NCI-H187 (cell line): ENCODE results near the gene RIPOR2.
"Not testable (repeated sequence)": the region's sequence is repeated elsewhere in the genome, so short reads cannot be mapped to it uniquely, and the experiment has no call there.

ENCODE experiments used
- DNase-seq, 2 experiments: peaks; one replicate each; lab custom pipeline; 2025; lab: John Stamatoyannopoulos, UW

Gene RIPOR2

DNA sequence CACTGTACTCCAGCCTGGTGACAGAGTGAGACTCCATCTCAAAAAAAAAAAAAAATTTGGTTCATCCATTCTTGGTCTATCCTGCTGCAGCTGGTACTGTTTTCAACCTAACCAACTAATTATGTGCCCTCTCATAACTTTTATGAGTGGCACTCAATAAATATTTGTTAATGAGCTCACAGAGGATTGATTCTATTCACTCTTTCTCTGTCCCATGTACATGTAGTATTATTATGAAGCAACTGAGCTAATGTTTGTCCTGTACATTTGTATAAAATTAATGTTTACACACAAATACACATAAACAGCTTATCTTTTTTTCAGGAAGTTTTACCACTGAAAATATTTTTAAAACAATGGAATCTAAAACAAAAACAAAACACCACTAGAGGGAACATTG, 10.1 kb downstream of the RIPOR2 start:
- DNase-seq: no peak

- no peak for DNase-seq
Observed at GRCh38 chr6:24924580-24925356, 11.0 kb downstream of the RIPOR2 start.

DNA sequence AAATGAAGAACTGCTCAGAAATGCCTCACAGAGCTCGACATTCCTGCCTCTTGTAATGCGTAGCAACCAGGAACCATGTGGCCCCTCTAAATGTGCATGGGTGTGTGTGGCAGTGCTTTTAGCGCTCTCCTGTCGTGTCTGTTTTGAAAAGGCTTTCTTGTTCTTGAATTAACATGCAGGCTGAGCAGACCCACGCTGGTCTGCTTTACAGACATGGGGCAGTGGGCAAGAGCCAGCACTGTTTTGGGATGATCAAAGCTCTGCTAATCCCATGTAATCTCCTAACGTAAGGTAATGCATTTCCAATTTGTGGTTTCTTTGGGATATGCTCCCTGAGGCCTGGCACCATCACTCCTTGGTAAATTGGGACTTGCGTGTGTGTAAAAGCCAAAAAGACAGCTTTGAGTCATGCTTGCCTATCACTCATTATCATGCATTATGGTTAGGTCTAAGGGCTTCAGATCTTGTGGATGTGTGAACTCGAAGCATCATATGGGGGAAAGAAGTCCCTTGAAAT, 11.8 kb downstream of the RIPOR2 start:
- no peak for DNase-seq

- DNase-seq: no peak
Observed at GRCh38 chr6:24922814-24923213, 12.9 kb downstream of the RIPOR2 start.

GRCh38 chr6:24922170-24922569, 13.6 kb downstream of the RIPOR2 start:
- no peak for DNase-seq

DNA sequence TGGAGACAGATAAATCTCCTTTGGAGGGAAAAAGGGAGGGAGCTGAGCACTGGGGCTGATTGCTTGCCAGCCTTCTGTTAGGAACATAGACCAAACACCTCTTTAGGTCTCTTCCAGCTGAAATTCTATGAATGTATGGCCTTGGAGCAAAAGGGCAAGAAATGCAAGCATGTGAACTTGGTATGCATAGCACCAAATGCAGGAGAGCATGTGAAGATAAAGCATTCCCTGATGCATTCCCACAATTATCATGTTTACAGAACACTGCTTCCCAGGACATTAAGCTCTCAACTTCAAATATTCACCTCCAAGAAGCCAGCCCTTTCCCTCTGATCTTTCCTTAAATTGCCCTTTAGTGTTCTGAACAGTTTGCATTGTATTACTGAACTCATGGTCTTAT, 15.6 kb downstream of the RIPOR2 start:
- DNase-seq: peak in 1 of 2 experiments; percentile 85

GRCh38 chr6:24919056-24919892, 16.5 kb downstream of the RIPOR2 start:
- DNase-seq: peak; percentile 89 to 90

- no peak for DNase-seq
Observed at GRCh38 chr6:24918641-24919055, 17.1 kb downstream of the RIPOR2 start.

DNA sequence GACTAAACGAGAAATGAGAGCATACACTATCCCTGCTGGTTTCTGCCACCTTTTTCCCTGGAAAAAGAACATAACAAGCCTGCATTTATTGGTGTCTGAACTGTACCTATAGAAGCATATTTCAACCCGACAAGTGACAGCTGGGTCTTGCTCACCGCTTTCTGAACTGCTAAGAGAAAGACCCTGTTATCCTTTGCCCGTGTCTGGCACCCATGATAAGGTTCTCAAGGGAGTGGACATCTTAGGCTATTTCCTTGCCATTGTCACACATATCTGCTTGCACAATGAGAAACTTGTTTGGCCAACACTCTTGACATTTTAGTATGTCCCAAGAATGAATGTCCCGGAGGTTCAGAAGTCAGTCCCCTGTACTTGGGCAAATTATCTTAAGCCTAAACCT, 19.3 kb downstream of the RIPOR2 start:
- DNase-seq: no peak

- no peak for DNase-seq
Observed at GRCh38 chr6:24915641-24916040, 20.1 kb downstream of the RIPOR2 start.

- DNase-seq: not testable (repeated sequence)
Observed at GRCh38 chr6:24914082-24914481, 21.7 kb downstream of the RIPOR2 start.

GRCh38 chr6:24911796-24912382, 23.9 kb downstream of the RIPOR2 start:
- DNase-seq: no peak

DNA sequence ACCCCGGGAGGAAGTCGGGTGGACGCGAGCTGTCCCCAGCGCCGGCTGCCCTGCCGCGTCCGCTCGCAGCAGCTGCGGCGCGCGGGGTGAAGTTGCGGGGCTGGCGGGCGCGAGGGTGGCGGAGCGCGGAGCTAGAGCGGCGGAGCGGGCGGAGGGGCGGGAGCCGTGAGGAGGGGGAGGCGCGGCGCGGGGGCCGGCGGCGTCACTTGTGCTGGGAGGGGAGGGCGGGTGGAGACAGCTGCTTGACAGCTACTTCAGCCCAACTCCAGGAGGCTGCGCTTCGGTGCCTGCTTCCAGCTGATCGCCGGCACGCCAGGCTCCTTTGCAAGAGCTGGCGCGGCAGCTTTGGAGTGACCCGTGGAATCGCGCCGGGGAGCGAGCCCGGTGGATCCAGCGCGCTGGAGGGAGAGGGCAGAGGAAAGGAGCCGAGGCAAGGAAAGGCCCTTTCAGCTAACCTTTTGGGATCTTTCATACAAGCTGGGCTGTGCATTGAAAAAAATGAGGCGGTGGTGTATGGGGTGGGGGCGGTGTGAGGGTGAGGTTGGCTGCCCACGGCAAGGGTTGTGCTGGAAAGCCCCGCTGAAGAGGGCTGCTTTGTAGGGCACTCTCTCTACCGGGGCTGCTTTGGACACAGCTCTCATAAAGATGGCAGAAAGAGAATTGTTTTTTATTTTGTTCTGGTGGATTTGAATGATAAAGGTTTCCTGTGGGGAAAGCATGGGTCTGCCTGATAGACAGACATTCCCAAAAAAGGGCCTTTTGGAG, 24.6 kb downstream of the RIPOR2 start:
- peak; percentile 59 to 73 for DNase-seq

- peak in 1 of 2 experiments; percentile 59 for DNase-seq
Observed at GRCh38 chr6:24910331-24910960, 25.3 kb downstream of the RIPOR2 start.

- no peak for DNase-seq
Observed at GRCh38 chr6:24909241-24910216, 26.2 kb downstream of the RIPOR2 start.

DNA sequence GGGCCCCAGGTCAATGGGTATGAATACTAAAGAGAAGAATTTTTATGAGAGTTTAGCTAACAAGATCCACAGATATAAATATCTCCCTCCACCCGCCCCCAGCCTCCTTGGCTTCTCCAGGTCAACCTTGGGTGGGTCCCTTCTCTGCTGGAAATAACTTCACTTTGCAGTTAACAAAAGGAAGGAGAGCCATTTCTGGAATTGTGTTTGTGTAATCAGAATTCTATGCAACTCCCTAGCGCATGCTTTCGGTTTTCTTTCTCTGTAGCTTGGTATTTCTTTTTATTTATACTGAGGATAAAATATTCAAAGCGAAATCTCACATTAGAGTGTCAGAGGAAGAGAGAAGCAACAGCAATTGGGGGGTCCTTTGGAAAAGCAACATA, 27.1 kb downstream of the RIPOR2 start:
- no peak for DNase-seq

DNA sequence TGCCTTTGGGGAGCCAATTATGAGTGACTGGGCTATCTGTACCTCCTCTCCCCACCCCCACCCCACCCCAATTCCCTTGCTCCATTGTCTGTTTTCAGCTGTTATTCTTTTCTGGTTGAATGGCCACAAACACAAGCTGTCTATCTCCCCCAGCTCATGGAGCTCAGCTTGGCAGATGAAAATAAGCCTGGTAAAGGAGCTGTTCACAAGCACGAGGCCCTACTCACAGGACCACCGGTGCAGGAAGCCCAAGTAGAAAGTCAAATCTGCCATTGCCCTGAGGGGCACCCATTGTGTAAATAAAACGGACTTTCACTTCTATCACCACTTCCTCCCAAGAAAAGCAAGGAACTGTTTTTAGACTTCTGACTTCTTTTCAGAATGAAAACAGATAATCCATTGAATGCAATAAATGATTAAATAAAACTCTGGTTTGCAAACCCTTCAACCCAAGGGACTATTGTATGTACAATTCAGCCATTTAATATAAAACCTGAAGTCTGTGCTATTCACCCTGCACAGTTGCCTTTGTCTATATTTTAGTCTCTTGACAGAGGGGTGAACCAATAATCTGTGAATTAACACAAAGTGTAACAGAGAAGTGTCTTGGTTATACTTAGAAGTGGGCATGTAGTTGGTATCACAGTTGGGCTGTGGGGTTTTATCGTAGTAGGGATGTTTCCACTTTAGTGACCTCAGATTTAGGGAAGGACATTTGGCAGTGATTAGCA, 27.7 kb downstream of the RIPOR2 start:
- DNase-seq: no peak

DNA sequence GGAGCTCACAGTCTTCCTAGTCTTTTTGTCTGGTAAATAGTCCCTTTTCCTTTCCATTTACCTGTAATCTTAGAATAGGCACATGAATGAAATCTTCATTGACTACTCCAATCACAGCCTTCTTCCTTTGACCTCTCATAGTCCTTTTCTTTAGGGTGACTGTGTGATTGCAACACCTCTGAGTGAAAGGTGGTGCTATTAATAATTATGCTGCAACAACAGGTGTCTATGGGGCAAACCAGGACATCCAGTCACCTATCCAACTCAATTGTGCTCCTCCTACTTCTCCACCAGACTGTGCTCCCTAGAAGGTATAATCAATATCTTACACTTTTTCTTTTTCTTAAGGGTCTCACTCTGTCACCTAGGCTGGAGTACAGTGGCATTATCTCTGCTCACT, 29.4 kb downstream of the RIPOR2 start:
- no peak for DNase-seq

DNA sequence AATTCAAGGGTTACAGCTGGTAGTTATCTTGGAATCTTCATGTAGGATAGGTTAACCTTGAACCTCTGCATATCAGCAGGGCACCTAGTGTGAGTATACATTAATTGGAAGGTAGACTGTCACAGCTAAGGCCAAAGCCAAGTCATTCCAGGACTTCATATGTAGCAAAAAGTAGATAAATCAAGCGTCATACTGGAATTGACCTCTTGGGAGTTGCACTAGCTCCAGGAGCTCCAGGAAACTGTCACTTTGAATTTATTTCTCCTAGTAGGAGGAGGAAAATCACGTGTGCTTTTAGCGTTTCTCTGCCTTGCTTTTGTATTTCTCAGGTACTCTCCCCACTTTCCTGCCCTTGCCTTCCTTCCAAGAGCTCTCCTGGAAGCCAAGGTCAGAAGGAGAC, 30.3 kb downstream of the RIPOR2 start:
- DNase-seq: peak in 1 of 2 experiments; percentile 13
